GM19455 (cell line): ENCODE data around the gene SUGCT.

Experiments used
- ATAC-seq: cut with Tn5 transposase; IDR thresholded peaks from one replicate; pipeline ENCODE4 v1.9.1; 2021; ENCODE audit not compliant: unreplicated experiment

The SUGCT gene

GRCh38 chr7:40800771-40801170 lies 666.0 kb downstream of the SUGCT start:
- ATAC-seq = no peak

DNA sequence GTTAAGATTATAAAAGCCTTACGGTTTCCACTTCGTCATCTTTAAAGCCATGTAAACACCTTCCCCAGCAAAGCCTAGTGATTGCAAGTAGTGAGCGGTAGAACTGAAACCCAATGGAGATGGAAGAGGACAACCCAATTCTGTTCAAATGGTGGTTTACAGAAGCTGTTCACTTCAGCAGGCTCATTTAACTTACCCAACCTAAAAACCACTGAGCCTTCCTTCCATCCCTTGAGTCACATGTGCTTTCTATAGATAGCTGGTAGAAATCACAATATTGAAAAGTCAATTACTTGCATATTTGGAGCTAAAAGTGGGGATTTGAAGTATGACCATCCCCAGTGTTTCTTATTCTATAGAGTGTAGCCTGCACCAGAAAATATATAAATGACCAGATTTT lies 667.7 kb downstream of the SUGCT start:
- no peak for ATAC-seq

DNA sequence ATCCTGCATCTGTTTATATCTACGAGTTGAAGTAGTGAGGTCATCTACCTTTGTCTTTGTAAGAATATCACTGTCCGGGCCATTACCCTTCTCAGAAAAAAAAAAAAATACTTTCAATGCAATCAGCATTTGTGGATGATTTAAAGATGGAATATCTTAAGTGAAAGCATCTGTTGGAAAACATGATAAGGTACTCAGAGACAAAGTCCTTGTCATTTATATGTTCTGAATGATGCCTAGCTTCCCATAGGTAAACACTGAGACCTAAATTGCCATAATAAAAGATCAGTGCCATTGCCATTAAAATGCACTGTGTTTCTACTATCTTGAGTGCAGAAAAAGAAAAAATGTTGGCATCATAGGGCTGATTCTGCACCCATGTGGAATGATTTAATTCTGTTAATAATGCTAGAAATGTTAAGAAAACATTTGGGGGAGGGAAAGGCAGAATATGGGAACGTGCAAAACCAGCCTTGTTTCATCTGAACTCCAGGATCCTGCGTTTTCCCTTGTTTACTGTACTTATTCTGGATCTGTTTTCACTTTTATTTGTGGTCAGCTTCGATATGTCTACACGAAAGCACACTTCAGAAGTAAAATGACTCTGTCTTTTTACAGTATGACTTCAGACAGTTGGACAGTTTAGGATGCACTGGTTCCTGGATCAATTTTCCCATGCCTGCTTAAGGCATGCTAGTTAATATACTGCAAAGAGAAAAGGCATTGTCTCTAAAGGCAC lies 669.8 kb downstream of the SUGCT start:
- no peak for ATAC-seq

DNA sequence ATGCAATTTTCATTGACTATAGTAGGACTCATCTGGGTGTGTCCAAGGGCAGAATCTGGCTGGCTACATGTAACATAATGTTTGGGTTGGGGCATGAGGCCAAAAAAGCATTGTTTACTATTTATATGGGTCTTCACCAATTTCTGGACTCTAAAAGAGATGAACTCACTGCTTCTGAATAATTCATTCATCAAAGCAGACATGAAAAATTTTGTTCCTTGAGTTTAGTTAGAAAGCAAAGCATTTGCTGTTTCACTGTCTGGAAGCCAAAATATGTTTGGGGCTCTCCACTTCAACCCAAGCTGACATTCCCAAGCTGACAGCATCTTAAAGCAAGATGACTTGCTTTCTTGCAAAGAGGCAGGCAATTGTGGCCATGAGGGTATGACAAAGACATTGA lies 670.6 kb downstream of the SUGCT start:
- ATAC-seq = no peak

DNA sequence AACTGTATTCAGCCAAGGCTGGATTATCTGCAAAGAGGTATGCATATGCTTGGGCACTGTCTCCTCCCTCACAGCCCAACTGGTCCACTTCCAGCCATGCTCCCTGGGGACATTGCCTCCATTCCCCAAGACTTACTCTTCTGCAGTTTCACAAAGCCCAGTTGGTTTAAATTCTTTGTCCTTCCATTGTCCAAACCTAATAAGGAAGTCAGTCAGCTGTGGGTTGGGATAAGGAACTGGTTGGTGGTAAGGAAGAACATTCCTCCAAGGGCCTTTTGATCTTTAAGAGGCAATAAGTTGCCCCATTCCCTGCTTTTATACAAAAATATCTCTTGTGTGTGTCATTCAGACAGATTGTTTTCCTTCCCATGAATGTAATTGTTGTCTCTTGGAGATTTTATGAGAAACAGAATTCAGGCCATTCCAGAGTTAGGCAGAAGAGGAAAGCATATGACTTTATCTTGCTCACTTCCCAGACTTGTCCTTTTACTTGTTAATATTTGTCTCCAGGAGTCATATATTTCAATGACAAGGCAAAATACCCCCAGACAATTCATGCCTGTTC lies 673.7 kb downstream of the SUGCT start:
- no peak for ATAC-seq

- ATAC-seq = no peak
Observed at GRCh38 chr7:40810274-40810673, 675.5 kb downstream of the SUGCT start.

DNA sequence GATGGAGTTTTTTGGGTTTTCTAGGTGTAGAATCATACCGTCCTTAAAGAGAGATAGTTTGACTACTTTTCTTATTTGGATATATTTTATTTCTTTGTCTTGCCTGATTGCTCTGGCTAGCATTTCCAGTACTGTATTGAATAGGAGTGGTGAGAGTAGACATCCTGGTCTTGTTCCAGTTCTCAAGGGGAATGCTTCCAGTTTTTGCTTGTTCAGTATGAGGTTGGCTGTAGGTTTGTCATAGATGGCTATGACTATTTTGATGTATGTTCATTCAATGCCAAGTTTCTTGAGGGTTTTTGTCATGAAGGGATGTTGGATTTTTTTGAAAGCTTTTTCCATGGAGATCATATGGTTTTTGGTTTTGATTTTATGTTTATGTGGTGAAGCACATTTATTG lies 676.9 kb downstream of the SUGCT start:
- no peak for ATAC-seq

DNA sequence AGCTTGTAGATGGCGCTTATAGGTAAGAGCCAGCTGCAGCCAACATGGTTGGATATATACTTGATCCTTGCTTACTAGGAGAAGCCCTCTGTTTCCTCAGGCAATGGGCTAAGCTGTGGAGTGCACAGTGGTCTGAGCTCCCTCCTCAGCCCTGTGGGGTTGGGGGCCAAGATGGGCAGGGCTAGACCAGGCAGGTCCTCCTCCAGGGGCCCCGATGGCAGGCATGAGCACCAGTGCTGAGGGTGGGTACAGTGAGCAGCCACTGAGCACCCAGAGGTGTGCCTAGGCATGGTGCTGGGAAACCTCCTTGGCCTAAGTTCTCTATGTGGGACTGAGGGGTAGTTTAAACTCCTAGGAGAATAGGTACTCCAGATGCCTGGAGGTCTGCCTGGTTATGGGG lies 680.2 kb downstream of the SUGCT start:
- no peak for ATAC-seq

DNA sequence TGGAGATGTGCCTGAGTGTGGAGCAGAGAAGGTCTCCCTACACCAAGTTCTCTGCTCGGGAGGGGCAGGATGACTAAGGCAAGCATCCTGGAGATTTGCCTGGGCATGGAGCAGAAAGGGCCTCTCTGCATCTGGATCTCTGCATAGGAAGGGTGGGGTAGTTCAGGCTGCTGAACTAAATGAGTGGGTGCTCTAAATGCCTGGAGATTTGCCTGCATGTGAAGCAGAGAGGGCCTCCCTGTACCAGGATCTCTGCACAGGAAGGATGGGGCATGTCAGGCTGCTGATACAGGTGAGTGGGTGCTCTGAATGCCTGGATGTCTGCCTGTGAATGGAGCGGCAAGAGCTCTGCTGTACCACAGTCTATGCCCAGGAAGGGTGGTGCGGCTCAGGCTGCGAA lies 680.7 kb downstream of the SUGCT start:
- no peak for ATAC-seq

- ATAC-seq = no peak
Observed at GRCh38 chr7:40822861-40823260, 688.1 kb downstream of the SUGCT start.

- ATAC-seq = no peak
Observed at GRCh38 chr7:40824461-40824860, 689.7 kb downstream of the SUGCT start.

DNA sequence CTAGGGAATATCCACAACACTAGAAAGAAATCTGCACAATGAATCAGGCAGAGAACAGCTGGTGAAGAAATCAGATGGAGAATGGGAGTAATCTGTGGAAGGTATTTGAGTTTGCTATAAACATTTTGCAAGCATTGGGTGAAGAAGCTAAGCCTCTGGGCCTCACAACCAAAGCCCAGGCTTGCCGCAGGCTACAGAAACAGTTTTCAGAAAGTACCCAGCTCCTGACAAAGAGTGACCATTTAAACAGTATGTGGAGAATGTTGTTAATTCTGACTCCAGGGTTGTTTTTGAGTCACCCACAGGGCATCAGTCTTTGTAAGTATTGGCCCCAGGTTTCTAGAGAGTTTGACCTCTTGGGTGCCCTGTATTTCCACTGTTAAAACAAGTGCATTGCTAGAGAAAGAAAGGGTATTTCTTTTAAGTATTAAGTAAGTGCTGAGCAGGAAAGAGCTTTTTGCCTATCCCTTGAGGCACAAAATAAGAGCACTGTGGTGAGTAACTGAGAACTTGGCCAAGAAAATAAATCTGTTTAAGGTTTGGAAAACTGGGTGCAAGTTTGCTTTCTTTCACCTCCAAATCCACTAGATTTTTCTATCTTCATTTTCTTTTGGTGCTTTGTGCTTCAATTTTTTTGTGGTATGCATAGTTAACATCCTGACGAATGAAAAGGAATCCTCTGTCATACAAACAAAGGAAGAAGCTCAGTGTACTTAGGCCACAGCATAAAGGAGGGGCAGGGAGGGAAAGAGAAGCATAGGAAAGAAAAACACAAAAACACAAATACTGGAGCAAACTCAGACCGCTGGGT lies 691.8 kb downstream of the SUGCT start:
- no peak for ATAC-seq

DNA sequence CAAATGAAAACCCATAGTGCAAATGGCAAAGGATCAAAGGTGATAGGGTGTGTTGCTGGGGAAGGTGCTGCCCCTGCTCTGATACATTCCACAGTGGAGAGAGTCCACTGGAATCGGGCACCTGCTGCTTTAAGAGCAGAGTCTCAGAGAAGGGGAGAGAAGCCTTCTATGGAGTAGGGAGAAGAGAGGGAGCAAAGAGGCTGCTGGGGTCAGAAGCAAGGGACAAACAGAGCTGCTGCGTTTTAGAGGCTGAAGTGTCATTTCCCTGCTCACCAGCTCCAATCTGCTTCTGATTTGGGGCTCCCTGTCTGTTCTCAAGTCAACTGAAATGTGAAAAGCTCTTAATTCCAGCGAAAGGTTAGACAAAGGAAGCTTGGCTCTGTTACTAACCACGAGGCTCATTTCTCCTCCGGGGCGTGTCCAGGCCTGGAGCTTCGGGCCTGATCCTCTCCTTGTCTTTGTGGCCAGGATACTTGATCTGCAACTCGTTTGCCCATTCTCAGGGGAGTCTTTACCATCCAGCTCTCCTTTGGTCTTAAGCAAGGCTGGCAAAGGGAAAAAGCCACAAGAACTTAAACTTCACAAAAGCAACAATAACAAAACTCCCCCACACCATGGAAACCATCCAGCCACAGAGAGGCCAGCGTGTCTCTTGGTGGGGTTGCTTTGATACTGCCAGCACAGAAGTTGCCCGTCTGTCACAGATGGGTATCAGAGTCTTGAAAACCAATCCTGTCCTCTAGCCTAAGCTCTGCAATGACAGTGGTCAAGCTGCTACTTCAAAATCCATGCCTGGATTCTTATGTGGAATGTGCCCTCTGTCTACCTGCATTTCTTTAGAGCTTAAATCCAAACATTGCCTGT lies 692.6 kb downstream of the SUGCT start:
- ATAC-seq = no peak

GRCh38 chr7:40828686-40829600 lies 694.1 kb downstream of the SUGCT start:
- ATAC-seq = no peak

DNA sequence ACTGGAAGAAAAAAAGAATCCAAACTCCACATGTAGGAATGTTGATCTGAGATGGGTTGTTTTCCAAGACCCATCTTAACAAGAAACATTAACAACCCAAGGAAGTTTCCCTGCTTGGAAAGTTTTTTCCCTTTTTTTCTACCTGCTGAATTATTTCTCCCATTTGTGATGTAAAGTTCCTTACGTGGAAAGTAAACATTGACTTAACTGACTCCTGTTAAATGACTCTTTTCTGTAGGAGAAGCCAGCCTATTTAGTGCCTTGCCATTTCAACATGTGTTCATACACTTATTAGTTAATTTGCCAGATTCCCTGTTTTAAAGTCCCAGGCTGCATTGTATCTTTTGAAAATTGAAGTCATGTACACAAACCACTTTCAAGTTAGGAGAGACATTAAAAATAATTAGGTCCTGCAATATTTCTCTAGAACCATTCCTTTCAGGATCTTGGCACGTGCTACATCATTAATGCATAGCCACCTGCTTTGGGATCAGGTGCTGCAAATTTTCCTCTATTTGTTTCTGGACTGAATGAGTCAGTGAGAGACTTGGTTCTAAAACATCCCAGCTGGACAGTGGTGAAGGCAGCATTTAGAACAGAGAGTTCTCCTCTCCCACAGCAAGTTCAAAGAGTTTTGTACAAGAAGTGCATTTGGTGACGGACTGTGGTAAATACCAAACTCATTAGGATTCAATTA lies 698.5 kb downstream of the SUGCT start:
- no peak for ATAC-seq

- no peak for ATAC-seq
Observed at GRCh38 chr7:40833888-40834234, 699.1 kb downstream of the SUGCT start.

DNA sequence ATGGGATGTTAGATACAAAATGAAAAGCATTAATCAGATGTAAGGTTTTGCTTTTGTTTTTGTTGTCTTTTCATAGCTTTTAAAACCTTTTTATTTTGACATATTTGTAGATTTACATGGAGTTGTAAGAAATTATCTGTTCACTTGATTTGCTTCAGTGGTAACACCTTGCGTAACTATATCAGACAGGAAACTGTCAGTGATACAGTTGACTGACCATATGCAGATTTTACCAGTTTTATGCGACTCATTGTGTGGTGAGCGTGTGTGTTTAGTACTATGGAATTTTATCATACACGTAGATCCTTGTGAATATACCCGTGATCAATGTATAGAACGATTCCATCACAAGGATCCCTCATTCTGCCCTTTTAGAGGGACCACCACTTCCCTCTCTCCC lies 701.4 kb downstream of the SUGCT start:
- ATAC-seq = no peak

DNA sequence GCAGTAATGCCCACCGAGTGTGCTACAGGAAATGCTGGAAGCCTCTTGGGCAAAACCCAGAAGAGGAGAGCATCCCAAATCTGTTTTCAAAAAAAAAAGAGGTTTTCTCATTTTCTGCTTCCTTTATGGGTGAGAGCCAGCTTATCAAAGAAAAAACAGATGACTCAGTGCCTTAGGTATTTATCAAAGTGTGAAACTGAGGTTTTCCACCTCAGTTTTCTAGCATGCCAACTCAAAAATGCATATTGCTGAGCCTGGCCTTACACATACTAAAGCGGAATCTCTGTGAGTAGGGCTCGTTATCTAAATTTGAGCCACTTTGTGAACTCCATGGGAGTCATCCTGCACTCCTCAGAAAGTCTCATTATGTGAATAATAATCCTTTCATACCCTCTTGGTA lies 705.1 kb downstream of the SUGCT start:
- no peak for ATAC-seq

DNA sequence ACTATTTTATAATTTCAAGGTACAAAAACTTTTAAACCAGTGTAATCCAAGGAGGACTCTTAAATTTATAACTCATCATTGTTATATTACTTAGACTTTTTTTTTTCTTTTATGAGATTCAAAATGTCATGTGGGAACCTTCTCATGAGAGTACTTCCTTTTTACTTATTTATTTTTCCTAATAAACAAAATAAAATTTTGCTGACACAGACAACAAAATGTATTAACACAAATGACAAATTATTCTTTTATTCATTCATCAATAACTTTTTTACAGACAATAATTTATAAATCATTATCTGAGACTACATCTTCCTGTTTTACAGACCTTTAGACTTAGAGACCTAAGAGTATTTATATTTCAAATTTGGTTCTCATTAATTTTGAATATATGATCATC lies 706.2 kb downstream of the SUGCT start:
- ATAC-seq = no peak

DNA sequence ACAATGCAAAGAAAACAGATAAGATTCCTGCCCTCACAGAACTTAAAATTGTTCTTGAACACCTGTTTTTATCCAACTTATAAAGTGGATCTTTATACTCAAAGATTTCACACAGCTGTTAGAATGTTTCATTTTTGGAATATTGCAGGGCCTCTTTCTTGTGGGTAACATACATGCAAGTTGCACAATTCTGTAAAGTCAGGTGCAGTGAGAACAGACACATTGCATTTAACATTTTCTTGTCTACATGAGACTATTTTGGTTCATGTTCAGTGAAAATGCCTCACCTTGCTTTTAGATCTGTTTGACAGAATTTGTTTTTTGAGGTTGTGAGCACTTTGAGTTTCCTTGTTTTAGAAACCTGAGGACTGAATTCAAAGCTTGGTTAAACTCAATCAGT lies 707.8 kb downstream of the SUGCT start:
- ATAC-seq = no peak
